Left ventricle myocardium inferior (tissue), 1 donor: ENCODE results near the gene ITIH5. TPM values are rescaled to one million over a fixed set of nuclear protein-coding genes. Genes with fewer than 3 reads are reported as not detected.

ENCODE experiments used
- DNase-seq: peaks from one replicate; pipeline ENCODE4 v3.0.0-alpha.2; 2020
- H3K27ac ChIP-seq: fragments of 200-600 bp; replicated peaks from 2 replicates; pipeline ENCODE4 v1.8.0; 2021
- H3K27me3 ChIP-seq: fragments of 200-600 bp; 2 replicates; pipeline ENCODE4 v1.8.0; 2021; ENCODE audit warnings: low read depth
- H3K36me3 ChIP-seq: fragments of 200-600 bp; 2 replicates; pipeline ENCODE4 v1.8.0; 2021
- H3K4me1 ChIP-seq: fragments of 200-600 bp; 2 replicates; pipeline ENCODE4 v1.8.0; 2021
- H3K4me3 ChIP-seq: fragments of 200-600 bp; 2 replicates; pipeline ENCODE4 v1.8.0; 2021; ENCODE audit warnings: mild to moderate bottlenecking, moderate library complexity
- H3K9me3 ChIP-seq: fragments of 200-600 bp; replicated peaks from 2 replicates; pipeline ENCODE4 v1.8.0; 2021
- intact Hi-C: fragments of 100-400 bp; cut with micrococcal nuclease; formaldehyde crosslinking; loops from one replicate; pipeline ENCODE4 v1.11.0; 2022
- total RNA-seq: library from RNA; stranded (reverse); fragmentation: NEBNext Ultra II Directional; extraction: Animal tissue kit (Norgen Biotek cat#: 25700); gene quantifications from one replicate; pipeline ENCODE4 v1.2.1, GENCODE V29; 2021
- TF ChIP-seq, protein P1 (sequence below): fragments of 200-600 bp; IDR thresholded peaks from 2 replicates; pipeline ENCODE4 v1.8.0; 2021; ENCODE audit warnings: antibody characterized with exemption, mild to moderate bottlenecking, borderline replicate concordance
- donor health status: DM: no; HTN: yes; CAD: no; lungs with severe emphysema.

Gene ITIH5
- total RNA-seq, 1 donor from 2014 or later, result 10.8 TPM

DNA sequence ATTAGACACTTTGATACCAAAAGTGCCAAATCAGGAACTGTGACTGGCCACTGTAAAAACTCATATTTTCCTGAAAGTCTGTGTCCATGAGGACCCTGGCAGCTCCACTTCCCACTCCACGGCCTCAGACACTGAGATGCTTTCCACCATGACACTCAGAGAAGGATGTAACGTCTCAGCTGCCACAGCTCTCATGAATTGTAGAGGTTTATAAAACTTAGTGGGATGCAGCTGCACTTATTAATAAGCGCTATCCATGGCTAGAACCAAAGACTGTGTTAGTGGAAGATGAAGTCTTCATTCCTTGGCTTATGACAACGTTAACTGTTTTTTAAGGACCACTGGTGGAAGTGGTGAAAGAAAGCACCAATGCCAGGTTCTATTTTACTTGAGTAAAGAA lies 121.0 kb downstream of the ITIH5 start:
- DNase-seq, result no peak
- H3K27ac ChIP-seq, result peak overlapping the region; percentile 75
- intact Hi-C loops, result no loop called here
- no peaks in the 10 kb centered on the region for H3K9me3 ChIP-seq
- H3K4me3 ChIP-seq, result no peak overlapping the region
- H3K4me1 ChIP-seq, result peaks cover 41% of the 10 kb centered on the region
- no peaks in the 10 kb centered on the region for H3K36me3 ChIP-seq
- TF ChIP-seq, protein P1, sequence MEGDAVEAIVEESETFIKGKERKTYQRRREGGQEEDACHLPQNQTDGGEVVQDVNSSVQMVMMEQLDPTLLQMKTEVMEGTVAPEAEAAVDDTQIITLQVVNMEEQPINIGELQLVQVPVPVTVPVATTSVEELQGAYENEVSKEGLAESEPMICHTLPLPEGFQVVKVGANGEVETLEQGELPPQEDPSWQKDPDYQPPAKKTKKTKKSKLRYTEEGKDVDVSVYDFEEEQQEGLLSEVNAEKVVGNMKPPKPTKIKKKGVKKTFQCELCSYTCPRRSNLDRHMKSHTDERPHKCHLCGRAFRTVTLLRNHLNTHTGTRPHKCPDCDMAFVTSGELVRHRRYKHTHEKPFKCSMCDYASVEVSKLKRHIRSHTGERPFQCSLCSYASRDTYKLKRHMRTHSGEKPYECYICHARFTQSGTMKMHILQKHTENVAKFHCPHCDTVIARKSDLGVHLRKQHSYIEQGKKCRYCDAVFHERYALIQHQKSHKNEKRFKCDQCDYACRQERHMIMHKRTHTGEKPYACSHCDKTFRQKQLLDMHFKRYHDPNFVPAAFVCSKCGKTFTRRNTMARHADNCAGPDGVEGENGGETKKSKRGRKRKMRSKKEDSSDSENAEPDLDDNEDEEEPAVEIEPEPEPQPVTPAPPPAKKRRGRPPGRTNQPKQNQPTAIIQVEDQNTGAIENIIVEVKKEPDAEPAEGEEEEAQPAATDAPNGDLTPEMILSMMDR, result no peak
- no peaks in the 10 kb centered on the region for H3K27me3 ChIP-seq

DNA sequence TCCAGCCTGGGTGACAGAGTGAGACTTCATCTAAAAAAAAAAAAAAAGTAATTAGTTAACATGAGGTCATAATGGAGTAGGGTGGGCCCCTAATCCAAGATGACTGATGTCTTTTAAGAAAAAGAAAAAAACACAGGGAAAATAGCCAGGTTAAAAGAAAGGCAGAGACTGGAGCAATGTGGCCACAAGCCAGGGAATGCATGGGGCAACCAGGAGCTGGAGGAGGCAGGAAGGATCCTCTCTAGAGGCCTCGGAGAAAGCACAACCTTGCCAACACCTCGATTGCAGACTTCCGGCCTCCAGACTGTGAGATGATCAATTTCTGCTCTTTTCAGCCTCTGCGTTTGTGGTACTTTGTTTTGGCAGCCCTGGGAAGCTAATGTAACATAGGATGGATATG lies 121.5 kb downstream of the ITIH5 start:
- Histone ChIP-seq H3K27ac (peak overlapping the region; percentile 75), H3K4me1 (peaks cover 43% of the 10 kb centered on the region), H3K4me3 (no peak overlapping the region), H3K36me3 (no peaks in the 10 kb centered on the region), H3K9me3 (no peaks in the 10 kb centered on the region), H3K27me3 (no peaks in the 10 kb centered on the region)
- intact Hi-C loops, result no loop called here
- TF ChIP-seq, protein P1, result no peak
- no peak for DNase-seq

DNA sequence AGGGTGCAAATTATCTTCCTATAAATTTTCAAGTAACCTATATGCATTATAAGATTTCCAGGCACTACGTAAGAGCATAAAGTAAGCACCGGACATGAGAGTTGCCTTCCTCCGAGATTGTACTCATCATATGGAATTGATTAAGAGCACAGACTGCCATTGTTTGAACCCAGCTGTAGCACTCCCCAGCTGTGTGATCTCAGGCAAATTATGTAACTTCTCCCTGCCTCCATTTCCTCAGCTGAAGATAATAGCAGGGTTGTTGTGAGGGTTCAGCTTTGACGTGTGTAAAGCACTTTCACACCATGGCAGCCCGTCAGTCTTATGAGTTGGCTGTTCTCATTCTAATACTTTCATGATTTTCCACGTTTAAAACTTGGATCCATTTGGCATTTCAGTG lies 122.6 kb downstream of the ITIH5 start:
- TF ChIP-seq, protein P1, result no peak
- no peaks in the 10 kb centered on the region for H3K27me3 ChIP-seq
- intact Hi-C loops, result no loop called here
- H3K9me3 ChIP-seq, result no peaks in the 10 kb centered on the region
- H3K4me1 ChIP-seq, result peaks cover 43% of the 10 kb centered on the region
- peak overlapping the region; percentile 75 for H3K27ac ChIP-seq
- no peak for DNase-seq
- no peaks in the 10 kb centered on the region for H3K36me3 ChIP-seq
- H3K4me3 ChIP-seq, result no peak overlapping the region

- no peak for DNase-seq
- Histone ChIP-seq H3K9me3 (peaks cover 10% of the 10 kb centered on the region), H3K36me3 (no peaks in the 10 kb centered on the region), H3K27ac (peak overlapping the region; percentile 75), H3K4me1 (peaks cover 33% of the 10 kb centered on the region), H3K4me3 (no peak overlapping the region), H3K27me3 (no peaks in the 10 kb centered on the region)
- intact Hi-C loops, result no loop called here
- TF ChIP-seq, protein P1, result no peak
Observed at GRCh38 chr10:7542189-7542914, 124.4 kb downstream of the ITIH5 start.

DNA sequence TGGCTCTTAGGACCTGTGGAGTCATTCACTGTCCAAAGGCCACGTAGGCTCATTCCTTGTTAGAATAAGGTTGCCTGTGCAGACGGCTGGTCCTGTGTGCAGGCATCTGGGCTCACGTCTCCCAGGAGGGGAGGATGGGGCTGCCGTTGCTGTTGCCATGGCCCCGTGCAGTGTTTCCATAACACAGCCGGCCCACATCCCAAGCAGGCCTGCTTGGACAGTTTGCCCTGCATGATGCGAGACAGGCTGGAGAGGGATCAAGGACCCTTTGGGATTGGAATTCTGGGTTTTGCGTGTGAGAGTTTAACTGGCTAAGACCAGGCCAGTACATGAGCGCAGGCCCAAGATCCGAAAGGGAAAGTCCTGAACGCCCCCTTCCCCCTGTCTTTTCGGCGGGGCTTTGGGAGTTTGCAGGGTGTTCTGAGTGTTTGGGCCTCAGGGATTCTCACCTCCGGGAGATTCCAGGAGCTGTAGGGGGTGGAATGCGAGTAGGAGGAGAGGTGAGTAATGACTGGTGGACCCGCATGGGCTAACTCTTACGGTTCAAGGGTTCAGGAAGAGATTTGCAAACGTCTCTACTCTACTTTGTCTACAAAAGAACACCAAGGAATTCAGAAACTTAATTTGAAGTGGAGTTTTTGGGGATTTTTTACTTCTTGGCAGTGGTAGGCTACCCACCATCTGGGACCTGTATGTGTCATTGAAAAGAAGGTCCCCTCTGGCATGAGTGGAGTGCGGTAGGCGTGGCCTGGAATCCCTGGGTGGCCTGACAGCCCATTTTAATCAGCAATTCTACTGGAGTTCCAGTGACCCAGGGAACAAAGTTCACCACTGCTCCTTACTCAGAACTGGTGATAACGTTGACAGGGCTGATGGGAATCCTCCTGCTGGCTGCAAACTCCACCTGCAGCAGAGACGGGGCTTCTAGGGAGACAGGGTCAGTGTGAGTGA lies 125.4 kb downstream of the ITIH5 start:
- DNase-seq, result peak; percentile 60
- Histone ChIP-seq H3K4me1 (peaks cover 32% of the 10 kb centered on the region), H3K9me3 (peaks cover 10% of the 10 kb centered on the region), H3K27ac (peak overlapping the region; percentile 75), H3K36me3 (no peaks in the 10 kb centered on the region), H3K4me3 (no peak overlapping the region), H3K27me3 (no peaks in the 10 kb centered on the region)
- intact Hi-C loops, result no loop called here
- TF ChIP-seq, protein P1, result peak; percentile 13
